Trophoblast cell (in vitro differentiated cells and primary cell): ENCODE data around the gene SMIM26.

ENCODE experiments used
- DNase-seq, 2 donors: peaks; one replicate each; pipeline ENCODE4 v3.0.0-alpha.2; 2016
- H2AFZ ChIP-seq: 2 replicates; pipeline ENCODE4 v1.6.1; 2013; ENCODE audit warnings: low read length, moderate library complexity, mild to moderate bottlenecking; ENCODE audit not compliant: insufficient read depth, poor library complexity
- H2AK5ac ChIP-seq: 2 replicates; pipeline ENCODE4 v1.6.1; 2013; ENCODE audit warnings: mild to moderate bottlenecking, low read length
- H2BK120ac ChIP-seq: 2 replicates; pipeline ENCODE4 v1.6.1; 2013; ENCODE audit warnings: low read length, mild to moderate bottlenecking, moderate library complexity; ENCODE audit not compliant: insufficient read depth, poor library complexity
- H2BK12ac ChIP-seq: 2 replicates; pipeline ENCODE4 v1.6.1; 2013; ENCODE audit warnings: mild to moderate bottlenecking, low read length, moderate library complexity
- H2BK5ac ChIP-seq: 2 replicates; pipeline ENCODE4 v1.6.1; 2013; ENCODE audit warnings: low read length, low read depth, moderate library complexity, mild to moderate bottlenecking; ENCODE audit not compliant: poor library complexity
- H3K14ac ChIP-seq: 2 replicates; pipeline ENCODE4 v1.6.1; 2013; ENCODE audit warnings: mild to moderate bottlenecking, low read length
- H3K18ac ChIP-seq: 2 replicates; pipeline ENCODE4 v1.6.1; 2013; ENCODE audit warnings: mild to moderate bottlenecking, low read length
- H3K23ac ChIP-seq: 2 replicates; pipeline ENCODE4 v1.6.1; 2013; ENCODE audit warnings: low read length
- H3K27ac ChIP-seq: 2 replicates; pipeline ENCODE4 v1.5.1; 2013; ENCODE audit warnings: low read depth, mild to moderate bottlenecking, inconsistent platforms, low read length, moderate library complexity
- H3K27me3 ChIP-seq: 2 replicates; pipeline ENCODE4 v1.6.1; 2013; ENCODE audit warnings: inconsistent platforms, mild to moderate bottlenecking, low read length, moderate library complexity; ENCODE audit not compliant: insufficient read depth
- H3K36me3 ChIP-seq, 2 experiments: 1 replicate in 1 of 2; 2 replicates in 1 of 2; pipeline ENCODE4 v1.6.1; 2013; ENCODE audit warnings: low read length in 2 of 2, mild to moderate bottlenecking in 2 of 2, moderate library complexity in 1 of 2; ENCODE audit not compliant: insufficient read depth in 2 of 2, control insufficient read depth in 1 of 2
- H3K4ac ChIP-seq: 2 replicates; pipeline ENCODE4 v1.6.1; 2013; ENCODE audit warnings: low read depth, mild to moderate bottlenecking, low read length, moderate library complexity
- H3K4me1 ChIP-seq, 2 experiments: 1 replicate in 1 of 2; 2 replicates in 1 of 2; pipeline ENCODE4 v1.6.1; 2013; ENCODE audit warnings: low read length in 2 of 2, mild to moderate bottlenecking in 2 of 2, moderate library complexity in 1 of 2; ENCODE audit not compliant: insufficient read depth in 2 of 2, control insufficient read depth in 1 of 2
- H3K4me2 ChIP-seq: 2 replicates; pipeline ENCODE4 v1.6.1; 2013; ENCODE audit warnings: inconsistent platforms, mild to moderate bottlenecking, low read length, moderate library complexity
- H3K4me3 ChIP-seq: 2 replicates; pipeline ENCODE4 v1.5.1; 2013; ENCODE audit warnings: mild to moderate bottlenecking, low read depth, low read length, inconsistent platforms
- H3K79me1 ChIP-seq: one replicate; pipeline ENCODE4 v1.6.1; 2013; ENCODE audit warnings: low read length
- H3K79me2 ChIP-seq: 2 replicates; pipeline ENCODE4 v1.6.1; 2013; ENCODE audit warnings: low read length, mild to moderate bottlenecking; ENCODE audit not compliant: control insufficient read depth, insufficient read depth, poor library complexity
- H3K9ac ChIP-seq: 2 replicates; pipeline ENCODE4 v1.6.1; 2013; ENCODE audit warnings: mild to moderate bottlenecking, low read length
- H3K9me3 ChIP-seq: 2 replicates; pipeline ENCODE4 v1.6.1; 2013; ENCODE audit warnings: low read depth, mild to moderate bottlenecking, control low read depth, inconsistent platforms, low read length; ENCODE audit not compliant: insufficient read depth
- H4K12ac ChIP-seq: 2 replicates; pipeline ENCODE4 v1.6.1; 2013; ENCODE audit warnings: low read depth, mild to moderate bottlenecking, low read length, moderate library complexity
- H4K8ac ChIP-seq: 2 replicates; pipeline ENCODE4 v1.6.1; 2013; ENCODE audit warnings: low read depth, mild to moderate bottlenecking, low read length, moderate library complexity
- H4K91ac ChIP-seq: one replicate; pipeline ENCODE4 v1.6.1; 2013; ENCODE audit warnings: low read depth, mild to moderate bottlenecking, low read length, moderate library complexity
- WGBS: extraction: QIAGEN DNeasy Blood & Tissue Kit; methylation state at CpG from one replicate; pipeline ENCODE4 v1.1.7; 2013; ENCODE audit warnings: missing lambda C conversion rate; ENCODE audit not compliant: insufficient read length, insufficient coverage; ENCODE audit errors: extremely low coverage; 5-methylcytosine and 5-hydroxymethylcytosine counted together

SMIM26 gene

DNA sequence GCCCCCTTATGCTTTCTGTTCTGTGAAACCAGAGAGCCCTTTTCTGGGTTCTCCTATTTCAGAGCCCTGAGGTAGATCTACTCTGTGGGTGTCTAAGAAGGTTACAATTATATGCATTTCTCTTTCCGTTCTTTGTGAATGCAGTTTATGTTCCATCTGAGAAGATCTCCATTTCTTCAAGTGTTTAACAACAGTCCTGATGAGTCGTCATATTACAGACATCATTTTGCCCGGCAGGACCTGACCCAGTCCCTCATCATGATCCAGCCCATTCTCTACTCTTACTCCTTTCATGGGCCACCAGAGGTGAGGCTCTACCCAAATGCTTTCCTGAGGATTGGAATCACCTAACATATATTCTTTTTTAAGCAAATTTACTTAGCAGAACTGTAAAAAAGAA, 18.8 kb upstream of the SMIM26 start:
- Histone ChIP-seq H3K4me2 (no peak overlapping the region), H2AK5ac (no peak overlapping the region), H3K27me3 (no peaks in the 10 kb centered on the region), H3K9ac (no peak overlapping the region), H3K4me1 (no peaks in the 10 kb centered on the region), H4K8ac (no peak overlapping the region), H4K12ac (no peak overlapping the region), H3K9me3 (no peaks in the 10 kb centered on the region), H3K4me3 (no peak overlapping the region), H2AFZ (no peak overlapping the region), H3K79me2 (no peaks in the 10 kb centered on the region), H3K27ac (no peak overlapping the region), H4K91ac (no peak overlapping the region), H2BK120ac (no peak overlapping the region), H3K23ac (no peak overlapping the region), H3K4ac (no peak overlapping the region), H3K79me1 (no peaks in the 10 kb centered on the region), H2BK5ac (no peak overlapping the region), H3K18ac (no peak overlapping the region), H2BK12ac (no peak overlapping the region), H3K36me3 (peaks cover 24 to 55% of the 10 kb centered on the region in 2 experiments), H3K14ac (no peak overlapping the region)
- DNase-seq, result no peak
- WGBS, result no CpG with 5 or more reads among the region's 3 CpGs

DNA sequence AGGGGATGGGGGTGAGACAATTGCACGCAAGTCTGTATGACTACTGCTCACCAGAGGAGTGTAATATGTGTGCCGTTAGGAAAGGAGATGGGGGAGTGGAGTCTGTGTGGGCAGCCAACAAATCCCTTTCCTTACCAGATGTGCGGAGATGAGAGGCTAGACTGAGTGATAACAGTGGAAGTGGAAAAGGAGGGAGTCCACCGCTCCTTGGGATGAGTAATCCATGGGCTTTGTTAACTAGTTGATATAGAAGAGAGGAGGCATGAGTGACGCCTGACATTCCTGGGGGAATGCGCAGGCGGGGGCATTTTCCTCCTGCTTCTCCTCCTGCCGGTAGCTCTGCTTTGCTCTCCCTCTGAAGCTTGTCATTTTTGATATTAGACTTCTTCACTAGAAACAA, 13.5 kb upstream of the SMIM26 start:
- Histone ChIP-seq H3K27me3 (no peaks in the 10 kb centered on the region), H3K4me2 (no peak overlapping the region), H3K9ac (no peak overlapping the region), H3K14ac (no peak overlapping the region), H3K79me1 (no peaks in the 10 kb centered on the region), H3K27ac (no peak overlapping the region), H3K9me3 (no peaks in the 10 kb centered on the region), H2AFZ (no peak overlapping the region), H2BK12ac (no peak overlapping the region), H2AK5ac (no peak overlapping the region), H3K4me3 (no peak overlapping the region), H3K23ac (no peak overlapping the region), H3K4ac (no peak overlapping the region), H3K36me3 (peaks cover 27 to 40% of the 10 kb centered on the region in 2 experiments), H3K79me2 (no peaks in the 10 kb centered on the region), H2BK5ac (no peak overlapping the region), H3K18ac (no peak overlapping the region), H3K4me1 (no peaks in the 10 kb centered on the region), H4K8ac (no peak overlapping the region), H2BK120ac (no peak overlapping the region), H4K91ac (no peak overlapping the region), H4K12ac (no peak overlapping the region)
- no peak for DNase-seq
- WGBS, result no CpG with 5 or more reads among the region's 8 CpGs

DNA sequence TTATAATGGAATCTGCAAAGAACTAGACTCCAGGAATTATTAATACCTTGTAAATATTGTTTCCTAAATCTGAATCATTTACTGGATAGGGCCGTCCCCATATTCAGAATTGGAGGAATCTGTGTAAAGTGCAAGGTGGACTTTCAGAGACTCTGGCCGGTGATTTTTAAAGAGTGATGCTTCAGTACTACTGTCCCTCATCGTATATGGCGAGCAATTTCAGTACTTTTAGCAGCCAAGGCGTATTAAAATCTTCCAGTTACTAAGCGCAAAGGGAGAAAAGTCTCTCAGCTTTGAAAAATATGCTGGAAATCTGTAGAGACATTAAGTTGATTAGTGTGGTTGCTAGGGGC, 483 bp downstream of the SMIM26 start:
- H3K36me3 ChIP-seq, result peaks cover 5 to 14% of the 10 kb centered on the region in 2 experiments
- peaks cover 4% of the 10 kb centered on the region for H3K79me1 ChIP-seq
- no CpG with 5 or more reads among the region's 6 CpGs for WGBS
- DNase-seq, result no peak
- peak overlapping the region; percentile 92 for H3K4me3 ChIP-seq
- H3K79me2 ChIP-seq, result peaks cover 5% of the 10 kb centered on the region
- H4K12ac ChIP-seq, result peak overlapping the region; percentile 99
- peak overlapping the region; percentile 68 for H3K9ac ChIP-seq
- H3K27ac ChIP-seq, result no peak overlapping the region
- no peak overlapping the region for H2BK120ac ChIP-seq
- no peak overlapping the region for H2AK5ac ChIP-seq
- H3K27me3 ChIP-seq, result no peaks in the 10 kb centered on the region
- no peak overlapping the region for H3K18ac ChIP-seq
- H4K91ac ChIP-seq, result peak overlapping the region; percentile 97
- H2BK12ac ChIP-seq, result no peak overlapping the region
- peaks cover 0 to 2% of the 10 kb centered on the region in 2 experiments for H3K4me1 ChIP-seq
- peak overlapping the region; percentile 89 for H3K4ac ChIP-seq
- no peak overlapping the region for H3K14ac ChIP-seq
- peak overlapping the region; percentile 60 for H4K8ac ChIP-seq
- peak overlapping the region; percentile 92 for H3K4me2 ChIP-seq
- no peak overlapping the region for H3K23ac ChIP-seq
- no peak overlapping the region for H2BK5ac ChIP-seq
- no peak overlapping the region for H2AFZ ChIP-seq
- H3K9me3 ChIP-seq, result no peaks in the 10 kb centered on the region

DNA sequence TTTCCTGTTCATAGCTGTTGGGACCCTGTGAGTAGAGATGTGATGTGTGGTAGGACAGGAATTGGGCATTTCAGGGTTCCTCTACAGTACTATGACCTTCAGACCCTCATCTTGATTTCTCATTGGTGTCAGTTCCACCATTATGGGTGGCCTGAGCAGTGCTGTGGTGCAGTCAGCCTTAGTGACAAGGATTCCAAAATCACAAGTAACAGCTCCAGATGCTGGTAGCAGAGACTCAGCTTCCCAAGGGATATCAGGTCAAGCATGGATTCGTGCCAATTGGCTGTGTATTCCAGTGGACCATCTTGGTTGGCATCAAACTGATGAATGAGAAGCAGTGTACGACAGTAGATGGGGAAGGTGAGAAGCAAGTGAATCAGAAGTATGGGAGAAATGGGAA, 3.8 kb downstream of the SMIM26 start:
- Histone ChIP-seq H3K4ac (no peak overlapping the region), H2BK5ac (no peak overlapping the region), H3K23ac (no peak overlapping the region), H4K8ac (no peak overlapping the region), H3K4me2 (no peak overlapping the region), H2BK12ac (no peak overlapping the region), H3K4me3 (no peak overlapping the region), H4K12ac (no peak overlapping the region), H3K9me3 (no peaks in the 10 kb centered on the region), H3K27ac (no peak overlapping the region), H3K36me3 (peaks cover 4 to 13% of the 10 kb centered on the region in 2 experiments), H3K14ac (no peak overlapping the region), H3K79me2 (peaks cover 5% of the 10 kb centered on the region), H2BK120ac (no peak overlapping the region), H4K91ac (no peak overlapping the region), H3K9ac (no peak overlapping the region), H3K18ac (no peak overlapping the region), H3K79me1 (peaks cover 4% of the 10 kb centered on the region), H2AFZ (no peak overlapping the region), H2AK5ac (no peak overlapping the region), H3K27me3 (no peaks in the 10 kb centered on the region), H3K4me1 (peaks cover 0 to 2% of the 10 kb centered on the region in 2 experiments)
- no CpG with 5 or more reads among the region's 2 CpGs for WGBS
- DNase-seq, result no peak
